ENCODE data around the gene SLC9A1.

SLC9A1 gene

GRCh38 chr1:27060891-27061290, 94.0 kb downstream of the SLC9A1 start:
- DNase-seq = no peak

GRCh38 chr1:27058966-27059669, 95.8 kb downstream of the SLC9A1 start:
- no peak for DNase-seq

GRCh38 chr1:27057801-27058625, 96.9 kb downstream of the SLC9A1 start:
- no peak for DNase-seq

GRCh38 chr1:27057389-27057788, 97.5 kb downstream of the SLC9A1 start:
- no peak for DNase-seq

GRCh38 chr1:27053977-27054753, 100.8 kb downstream of the SLC9A1 start:
- DNase-seq = no peak

GRCh38 chr1:27052527-27052926, 102.4 kb downstream of the SLC9A1 start:
- no peak for DNase-seq

- no peak for DNase-seq
Observed at GRCh38 chr1:27049607-27050006, 105.3 kb downstream of the SLC9A1 start.

- no peak for DNase-seq
Observed at GRCh38 chr1:27049100-27049499, 105.8 kb downstream of the SLC9A1 start.

Data from CD4-positive, alpha-beta T cell treated with Interleukin-12 subunit alpha and Interleukin-12 subunit beta, for 1 hour (primary cell).